ENCODE results near the gene SFXN3. TPM values are rescaled to one million over a fixed set of nuclear protein-coding genes. Genes with fewer than 3 reads are reported as not detected.

Gene SFXN3
- total and polyA plus RNA-seq, 10 of the 15 experiments (the other 5 are each of a cell fraction or from before 2014, with no cell fraction given) = 0.05 to 11.3 (median 1.2) TPM

DNA sequence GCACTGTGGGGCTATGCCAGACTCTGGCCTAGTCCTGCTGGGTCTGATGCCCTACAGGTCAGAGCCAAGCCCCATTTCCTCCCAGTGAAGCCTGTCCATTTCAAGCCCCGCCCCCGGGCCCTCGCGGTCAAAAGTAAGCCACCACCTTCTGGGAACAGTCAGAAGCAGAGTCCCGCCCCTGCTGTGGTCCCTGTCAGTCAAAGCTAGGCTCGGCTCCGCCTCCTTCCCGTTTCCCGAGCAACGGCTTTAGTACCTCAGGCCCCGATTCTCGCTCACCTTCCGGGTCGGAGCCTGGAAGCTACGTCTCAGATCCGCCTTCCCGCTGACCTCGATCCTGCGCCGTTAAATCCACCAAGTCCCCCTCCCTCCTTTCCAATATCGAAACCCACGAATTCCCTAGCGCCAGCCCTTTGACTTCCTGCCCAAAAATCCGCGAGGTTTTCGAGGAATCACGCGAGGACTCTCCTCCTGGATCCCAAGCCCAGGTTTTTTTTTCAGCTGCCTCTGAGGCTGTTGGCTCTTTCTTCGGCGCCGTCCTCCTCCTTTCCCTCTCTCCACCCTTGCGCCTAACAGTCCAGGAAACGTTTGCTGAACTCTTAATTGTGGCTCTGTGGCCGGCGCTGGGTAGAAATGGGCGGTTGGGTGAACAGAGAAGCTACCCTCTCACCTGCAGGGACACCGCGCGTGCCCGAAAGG lies 11.8 kb downstream of the SFXN3 start (continued):
- TF ChIP-seq BCL11A (IDR thresholded peaks at IDR 0.05; ENCODE audit: low read depth, low read length) = no peak
- peak; percentile 37; the same call in 1 of the 2 replicates for TF ChIP-seq HDGF (IDR thresholded peaks at IDR 0.05)
- peak; percentile 61; the same call in 1 of the 2 replicates for TF ChIP-seq PML (IDR thresholded peaks at IDR 0.05; ENCODE audit: low read length)
- peak; percentile 42; the same call in 1 of the 2 replicates for TF ChIP-seq SIN3A (IDR thresholded peaks at IDR 0.05; ENCODE audit: low read depth, low read length)
- TF ChIP-seq SMAD5 (IDR thresholded peaks at IDR 0.05; ENCODE audit: low read depth) = peak; percentile 72
- TF ChIP-seq, protein P1, sequence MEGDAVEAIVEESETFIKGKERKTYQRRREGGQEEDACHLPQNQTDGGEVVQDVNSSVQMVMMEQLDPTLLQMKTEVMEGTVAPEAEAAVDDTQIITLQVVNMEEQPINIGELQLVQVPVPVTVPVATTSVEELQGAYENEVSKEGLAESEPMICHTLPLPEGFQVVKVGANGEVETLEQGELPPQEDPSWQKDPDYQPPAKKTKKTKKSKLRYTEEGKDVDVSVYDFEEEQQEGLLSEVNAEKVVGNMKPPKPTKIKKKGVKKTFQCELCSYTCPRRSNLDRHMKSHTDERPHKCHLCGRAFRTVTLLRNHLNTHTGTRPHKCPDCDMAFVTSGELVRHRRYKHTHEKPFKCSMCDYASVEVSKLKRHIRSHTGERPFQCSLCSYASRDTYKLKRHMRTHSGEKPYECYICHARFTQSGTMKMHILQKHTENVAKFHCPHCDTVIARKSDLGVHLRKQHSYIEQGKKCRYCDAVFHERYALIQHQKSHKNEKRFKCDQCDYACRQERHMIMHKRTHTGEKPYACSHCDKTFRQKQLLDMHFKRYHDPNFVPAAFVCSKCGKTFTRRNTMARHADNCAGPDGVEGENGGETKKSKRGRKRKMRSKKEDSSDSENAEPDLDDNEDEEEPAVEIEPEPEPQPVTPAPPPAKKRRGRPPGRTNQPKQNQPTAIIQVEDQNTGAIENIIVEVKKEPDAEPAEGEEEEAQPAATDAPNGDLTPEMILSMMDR (IDR thresholded peaks at IDR 0.05 in 2 of 3, conservative IDR thresholded peaks at IDR 0.05 in 1 of 3; ENCODE audit: control insufficient read depth in 2 of 3, extremely low read depth in 1 of 3, insufficient read depth in 1 of 3, low read depth in 3 of 3, low read length in 3 of 3) = no peak
- peak; percentile 69 for TF ChIP-seq BRCA1 (IDR thresholded peaks at IDR 0.05; ENCODE audit: low read depth, low read length)
- peak; percentile 96 for TF ChIP-seq DPF2 (IDR thresholded peaks at IDR 0.05)
- TF ChIP-seq, protein P2, sequence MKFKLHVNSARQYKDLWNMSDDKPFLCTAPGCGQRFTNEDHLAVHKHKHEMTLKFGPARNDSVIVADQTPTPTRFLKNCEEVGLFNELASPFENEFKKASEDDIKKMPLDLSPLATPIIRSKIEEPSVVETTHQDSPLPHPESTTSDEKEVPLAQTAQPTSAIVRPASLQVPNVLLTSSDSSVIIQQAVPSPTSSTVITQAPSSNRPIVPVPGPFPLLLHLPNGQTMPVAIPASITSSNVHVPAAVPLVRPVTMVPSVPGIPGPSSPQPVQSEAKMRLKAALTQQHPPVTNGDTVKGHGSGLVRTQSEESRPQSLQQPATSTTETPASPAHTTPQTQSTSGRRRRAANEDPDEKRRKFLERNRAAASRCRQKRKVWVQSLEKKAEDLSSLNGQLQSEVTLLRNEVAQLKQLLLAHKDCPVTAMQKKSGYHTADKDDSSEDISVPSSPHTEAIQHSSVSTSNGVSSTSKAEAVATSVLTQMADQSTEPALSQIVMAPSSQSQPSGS (IDR thresholded peaks at IDR 0.05; ENCODE audit: low read length) = no peak
- peak; percentile 78 for TF ChIP-seq POLR2AphosphoS5 (IDR thresholded peaks at IDR 0.05; ENCODE audit: low read length)
- 0 out of 4 replicates have a peak, but pooled peaks of 1 of the 2 experiments have one; percentile 11 for TF ChIP-seq SRF (IDR thresholded peaks at IDR 0.05; ENCODE audit: low read depth in 2 of 2, low read length in 2 of 2)
- TF ChIP-seq ZSCAN29 (IDR thresholded peaks at IDR 0.05) = no peak
- peak; percentile 88; the same call in 1 of the 2 replicates for TF ChIP-seq BMI1 (IDR thresholded peaks at IDR 0.05; ENCODE audit: borderline replicate concordance)
- no peak for TF ChIP-seq KAT2A (conservative IDR thresholded peaks at IDR 0.05; ENCODE audit: control insufficient read depth, low read depth, low read length)
- TF ChIP-seq, protein P3, sequence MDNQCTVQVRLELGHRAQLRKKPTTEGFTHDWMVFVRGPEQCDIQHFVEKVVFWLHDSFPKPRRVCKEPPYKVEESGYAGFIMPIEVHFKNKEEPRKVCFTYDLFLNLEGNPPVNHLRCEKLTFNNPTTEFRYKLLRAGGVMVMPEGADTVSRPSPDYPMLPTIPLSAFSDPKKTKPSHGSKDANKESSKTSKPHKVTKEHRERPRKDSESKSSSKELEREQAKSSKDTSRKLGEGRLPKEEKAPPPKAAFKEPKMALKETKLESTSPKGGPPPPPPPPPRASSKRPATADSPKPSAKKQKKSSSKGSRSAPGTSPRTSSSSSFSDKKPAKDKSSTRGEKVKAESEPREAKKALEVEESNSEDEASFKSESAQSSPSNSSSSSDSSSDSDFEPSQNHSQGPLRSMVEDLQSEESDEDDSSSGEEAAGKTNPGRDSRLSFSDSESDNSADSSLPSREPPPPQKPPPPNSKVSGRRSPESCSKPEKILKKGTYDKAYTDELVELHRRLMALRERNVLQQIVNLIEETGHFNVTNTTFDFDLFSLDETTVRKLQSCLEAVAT (IDR thresholded peaks at IDR 0.05) = peak; percentile 64; the same call in 1 of the 2 replicates
- peak; percentile 81 for TF ChIP-seq IKZF1 (conservative IDR thresholded peaks at IDR 0.05)
- peak; percentile 53; the same call in 1 of the 2 replicates for TF ChIP-seq TAF1 (IDR thresholded peaks at IDR 0.05; ENCODE audit: borderline replicate concordance, low read depth, low read length)
- TF ChIP-seq, protein P4, sequence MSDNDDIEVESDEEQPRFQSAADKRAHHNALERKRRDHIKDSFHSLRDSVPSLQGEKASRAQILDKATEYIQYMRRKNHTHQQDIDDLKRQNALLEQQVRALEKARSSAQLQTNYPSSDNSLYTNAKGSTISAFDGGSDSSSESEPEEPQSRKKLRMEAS (IDR thresholded peaks at IDR 0.05; ENCODE audit: low read depth, low read length) = 0 out of 2 replicates have a peak, but pooled peaks have one; percentile 27
- TF ChIP-seq CHD2 (IDR thresholded peaks at IDR 0.05; ENCODE audit: borderline replicate concordance, low read depth, low read length) = peak; percentile 94
- TF ChIP-seq IKZF2 (IDR thresholded peaks at IDR 0.05) = peak; percentile 73 to 74
- no peak for TF ChIP-seq SIX5 (IDR thresholded peaks at IDR 0.05; ENCODE audit: low read depth, low read length, severe bottlenecking)
- TF ChIP-seq POLR2AphosphoS2 (IDR thresholded peaks at IDR 0.05; ENCODE audit: low read depth, low read length) = no peak
- TF ChIP-seq EGR1 (IDR thresholded peaks at IDR 0.05; ENCODE audit: borderline replicate concordance in 1 of 2, low read depth in 2 of 2, low read length in 2 of 2) = 0 out of 3 replicates have a peak, but pooled peaks of 1 of the 2 experiments have one; percentile 25
- 0 out of 2 replicates have a peak, but pooled peaks have one; percentile 4 for TF ChIP-seq SPI1 (IDR thresholded peaks at IDR 0.05; ENCODE audit: borderline replicate concordance, insufficient read depth, low read depth, low read length)
- TF ChIP-seq ZNF384 (IDR thresholded peaks at IDR 0.05; ENCODE audit: borderline replicate concordance, low read depth, low read length) = 0 out of 2 replicates have a peak, but pooled peaks have one; percentile 29
